Measurements from ENCODE around the gene CFAP221. TPM values are rescaled to one million over a fixed set of nuclear protein-coding genes. Genes with fewer than 3 reads are reported as not detected.

CFAP221 gene
- total RNA-seq, 1 donor = not detected

GRCh38 chr2:119644186-119644585 lies 99.9 kb downstream of the CFAP221 start:
- H3K4me3 ChIP-seq (ENCODE audit: low read depth, low read length) = no peak overlapping the region
- TF ChIP-seq CTCF (IDR thresholded peaks at IDR 0.05; ENCODE audit: insufficient read depth, low read length) = no peak
- peak; percentile 70 for DNase-seq (ENCODE audit: low read depth)

- DNase-seq (ENCODE audit: low read depth) = peak; percentile 88
- TF ChIP-seq CTCF (IDR thresholded peaks at IDR 0.05; ENCODE audit: insufficient read depth, low read length) = no peak
- H3K4me3 ChIP-seq (ENCODE audit: low read depth, low read length) = no peak overlapping the region
Measured at GRCh38 chr2:119645173-119645855, 101.1 kb downstream of the CFAP221 start.

GRCh38 chr2:119646149-119646548 lies 101.9 kb downstream of the CFAP221 start:
- H3K4me3 ChIP-seq (ENCODE audit: low read depth, low read length) = no peak overlapping the region
- no peak for DNase-seq (ENCODE audit: low read depth)
- no peak for TF ChIP-seq CTCF (IDR thresholded peaks at IDR 0.05; ENCODE audit: insufficient read depth, low read length)

- no peak overlapping the region for H3K4me3 ChIP-seq (ENCODE audit: low read depth, low read length)
- TF ChIP-seq CTCF (IDR thresholded peaks at IDR 0.05; ENCODE audit: insufficient read depth, low read length) = no peak
- DNase-seq (ENCODE audit: low read depth) = peak; percentile 82
Measured at GRCh38 chr2:119647440-119648169, 103.4 kb downstream of the CFAP221 start.

GRCh38 chr2:119649364-119649917 lies 105.2 kb downstream of the CFAP221 start:
- H3K4me3 ChIP-seq (ENCODE audit: low read depth, low read length) = no peak overlapping the region
- TF ChIP-seq CTCF (IDR thresholded peaks at IDR 0.05; ENCODE audit: insufficient read depth, low read length) = no peak
- peak; percentile 40 for DNase-seq (ENCODE audit: low read depth)

- no peak for DNase-seq (ENCODE audit: low read depth)
- TF ChIP-seq CTCF (IDR thresholded peaks at IDR 0.05; ENCODE audit: insufficient read depth, low read length) = no peak
- H3K4me3 ChIP-seq (ENCODE audit: low read depth, low read length) = no peak overlapping the region
Measured at GRCh38 chr2:119650206-119650605, 106.0 kb downstream of the CFAP221 start.
